CD4-positive, alpha-beta T cell (primary cell): Measurements from ENCODE around the gene GNB3. TPM values are rescaled to one million over a fixed set of nuclear protein-coding genes. Genes with fewer than 3 reads are reported as not detected.
A peak's percentile ranks its signal among the peaks of the same experiment; 100 is the strongest.

Source experiments
- ATAC-seq: fragments of 200-7000 bp; cut with Tn5 transposase; one replicate; pipeline ENCODE4 v1.10.0; 2022; ENCODE audit warnings: mild to moderate bottlenecking; ENCODE audit not compliant: poor library complexity
- CTCF ChIA-PET: fragments of 350-600 bp; sonication (Branson Sonifier 250); formaldehyde crosslinking; loops from one replicate; lab custom pipeline; 2021; ENCODE audit warnings: antibody characterized with exemption, inconsistent platforms; lab: Charles Lee
- POLR2A ChIA-PET: fragments of 350-600 bp; sonication (Branson Sonifier 250); formaldehyde crosslinking; loops from one replicate; lab custom pipeline; 2021; ENCODE audit warnings: antibody characterized with exemption, inconsistent platforms; lab: Charles Lee
- DNase-seq, 14 experiments: peaks; one replicate each; pipeline ENCODE4 v3.0.0-alpha.2; 2013 to 2020; ENCODE audit warnings: mixed read lengths in 2 of 14
- H3K27ac ChIP-seq, 2 donors: one replicate each; pipeline versions ENCODE4 v1.5.1 to v1.7.0; 2013; ENCODE audit warnings: low read length in 2 of 2, low read depth in 1 of 2, mild to moderate bottlenecking in 1 of 2
- H3K27me3 ChIP-seq, 2 experiments: 1 replicate in 1 of 2; 2 replicates in 1 of 2; pipeline versions ENCODE4 v1.6.1 to v1.7.0; 2013; ENCODE audit warnings: low read length in 2 of 2, control low read depth in 1 of 2, mild to moderate bottlenecking in 1 of 2, moderate library complexity in 1 of 2; ENCODE audit not compliant: insufficient read depth in 2 of 2, control insufficient read depth in 1 of 2
- H3K36me3 ChIP-seq: one replicate; pipeline ENCODE4 v1.6.1; 2013; ENCODE audit warnings: low read length, control low read depth; ENCODE audit not compliant: insufficient read depth
- H3K4me1 ChIP-seq: one replicate; pipeline ENCODE4 v1.6.1; 2013; ENCODE audit warnings: low read length, control low read depth; ENCODE audit not compliant: insufficient read depth
- H3K4me3 ChIP-seq: one replicate; pipeline ENCODE4 v1.5.1; 2013; ENCODE audit warnings: mild to moderate bottlenecking, low read length, moderate library complexity
- H3K9me3 ChIP-seq, 2 experiments: 1 replicate in 1 of 2; 2 replicates in 1 of 2; pipeline versions ENCODE4 v1.6.1 to v1.7.0; 2013; ENCODE audit warnings: low read length in 2 of 2, mild to moderate bottlenecking in 2 of 2, control low read depth in 1 of 2, moderate library complexity in 1 of 2; ENCODE audit not compliant: control insufficient read depth in 1 of 2, insufficient read depth in 1 of 2
- H3K27ac Mint-ChIP-seq: one replicate; pipeline ENCODE4 v1.8.0; 2020; ENCODE audit warnings: mixed read lengths
- H3K27me3 Mint-ChIP-seq: one replicate; pipeline ENCODE4 v1.8.0; 2021; ENCODE audit warnings: mixed read lengths
- H3K36me3 Mint-ChIP-seq: one replicate; pipeline ENCODE4 v1.8.0; 2021; ENCODE audit warnings: low read depth, mixed read lengths
- H3K4me1 Mint-ChIP-seq: one replicate; pipeline ENCODE4 v1.8.0; 2021; ENCODE audit warnings: low read depth, mixed read lengths
- H3K4me3 Mint-ChIP-seq: one replicate; pipeline ENCODE4 v1.8.0; 2020; ENCODE audit warnings: mild to moderate bottlenecking, mixed read lengths
- H3K9me3 Mint-ChIP-seq: one replicate; pipeline ENCODE4 v1.8.0; 2020; ENCODE audit warnings: mixed read lengths
- CTCF ChIP-seq: fragments of 200-600 bp; IDR thresholded peaks from one replicate; pipeline ENCODE4 v1.8.0; 2022; ENCODE audit warnings: antibody characterized with exemption, mild to moderate bottlenecking
- intact Hi-C, 2 experiments: fragments of 100-400 bp; cut with DNase I in 1 of 2; cut with micrococcal nuclease in 1 of 2; formaldehyde crosslinking; loops; one replicate each; pipeline versions ENCODE4 v1.15.1 to v1.9.0; 2023 to 2025; cut with DNase I, micrococcal nuclease
- total RNA-seq, 174 experiments: library from RNA in 2 of 174; stranded (reverse) in 2 of 174; gene quantifications; one replicate each; pipeline ENCODE4 v1.2.3 and lab custom pipeline; 2021 to 2026

Gene GNB3
- total RNA-seq, 2 experiments from 2014 or later = 0.75 to 0.85 TPM

DNA sequence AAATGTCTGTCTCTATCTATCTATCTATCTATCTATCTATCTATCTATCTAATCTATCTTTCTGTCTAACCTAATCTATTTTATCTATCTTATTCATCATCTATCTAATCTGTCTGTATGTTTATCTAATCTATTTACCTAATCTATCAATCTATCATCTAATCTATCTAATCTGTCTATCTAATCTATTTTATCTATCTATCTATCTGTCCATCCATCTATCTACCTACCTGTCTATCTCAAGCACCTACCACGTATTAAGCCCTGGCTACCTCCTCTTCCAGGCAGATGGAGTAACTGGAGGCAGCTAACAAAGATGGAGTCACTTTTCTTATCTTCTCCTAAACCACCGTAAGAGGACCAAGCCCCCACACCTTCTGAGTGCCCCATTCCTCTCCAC is 45.6 kb upstream of the GNB3 start:
- ATAC-seq (no peak), DNase-seq (no peak)
- Mint-ChIP-seq H3K36me3 (peaks cover 91% of the 10 kb centered on the region), H3K4me1 (peaks cover 78% of the 10 kb centered on the region), H3K27me3 (no peaks in the 10 kb centered on the region), H3K4me3 (peak overlapping the region; percentile 65), H3K27ac (peak overlapping the region; percentile 75), H3K9me3 (no peaks in the 10 kb centered on the region)
- ChIA-PET POLR2A (interaction anchor here (0.7 kb wide), 1 partner anchor 115 kb away, joined by 3 read pairs; no protein-coding TSS in a partner anchor), CTCF (no interaction called here)
- Histone ChIP-seq H3K27me3 (no peaks in the 10 kb centered on the region), H3K36me3 (peaks cover 61% of the 10 kb centered on the region), H3K4me1 (peaks cover 74% of the 10 kb centered on the region), H3K9me3 (no peaks in the 10 kb centered on the region), H3K27ac (no peak overlapping the region), H3K4me3 (no peak overlapping the region)
- no peak for TF ChIP-seq CTCF
- intact Hi-C loops = no loop called here

GRCh38 chr12:6796576-6796975 is 44.1 kb upstream of the GNB3 start:
- Histone ChIP-seq H3K4me1 (peaks cover 63% of the 10 kb centered on the region), H3K4me3 (no peak overlapping the region), H3K9me3 (no peaks in the 10 kb centered on the region), H3K27ac (no peak overlapping the region), H3K27me3 (no peaks in the 10 kb centered on the region), H3K36me3 (peaks cover 69% of the 10 kb centered on the region)
- DNase-seq (no peak), ATAC-seq (no peak)
- CTCF ChIA-PET = interaction anchor here (0.5 to 1.1 kb wide), 2 partner anchors 18 to 107 kb away, joined by 3 to 5 read pairs; partner anchors contain the start of gene ZNF384
- H3K4me1 Mint-ChIP-seq = peaks cover 68% of the 10 kb centered on the region
- H3K27me3 Mint-ChIP-seq = no peaks in the 10 kb centered on the region
- intact Hi-C loops = no loop called here
- POLR2A ChIA-PET = interaction anchor here (1.0 to 1.1 kb wide), 2 partner anchors 9 to 31 kb away, joined by 3 read pairs; partner anchors contain the start of gene PTMS
- H3K27ac Mint-ChIP-seq = peak overlapping the region; percentile 47
- no peak for TF ChIP-seq CTCF
- no peak overlapping the region for H3K4me3 Mint-ChIP-seq
- H3K9me3 Mint-ChIP-seq = no peaks in the 10 kb centered on the region
- peaks cover 84% of the 10 kb centered on the region for H3K36me3 Mint-ChIP-seq

GRCh38 chr12:6799147-6799546 is 41.6 kb upstream of the GNB3 start:
- Histone ChIP-seq H3K4me1 (peaks cover 38% of the 10 kb centered on the region), H3K27me3 (no peaks in the 10 kb centered on the region), H3K9me3 (no peaks in the 10 kb centered on the region), H3K4me3 (no peak overlapping the region), H3K27ac (no peak overlapping the region), H3K36me3 (peaks cover 84% of the 10 kb centered on the region)
- DNase-seq (no peak), ATAC-seq (no peak)
- intact Hi-C loops = no loop called here
- Mint-ChIP-seq H3K4me3 (no peak overlapping the region), H3K36me3 (peaks cover 84% of the 10 kb centered on the region), H3K27ac (peak overlapping the region; percentile 8), H3K9me3 (no peaks in the 10 kb centered on the region), H3K4me1 (peaks cover 48% of the 10 kb centered on the region), H3K27me3 (no peaks in the 10 kb centered on the region)
- ChIA-PET POLR2A (interaction anchor here (1.5 kb wide), 1 partner anchor 10 kb away, joined by 3 read pairs; the partner anchor contains the start of gene CD4), CTCF (no interaction called here)
- TF ChIP-seq CTCF = no peak
